GM10266 (cell line): ENCODE data around the gene CDC42BPA.

Source experiments
- DNase-seq: peaks from one replicate; pipeline ENCODE4 v3.0.0; 2012; ENCODE audit errors: extremely low spot score
- TF ChIP-seq, protein P1 (sequence below): IDR thresholded peaks from 2 replicates; pipeline ENCODE4 v1.5.1; 2012; ENCODE audit warnings: mild to moderate bottlenecking, low read depth; ENCODE audit not compliant: control insufficient read depth, insufficient read depth; ENCODE audit errors: missing control alignments

CDC42BPA gene

DNA sequence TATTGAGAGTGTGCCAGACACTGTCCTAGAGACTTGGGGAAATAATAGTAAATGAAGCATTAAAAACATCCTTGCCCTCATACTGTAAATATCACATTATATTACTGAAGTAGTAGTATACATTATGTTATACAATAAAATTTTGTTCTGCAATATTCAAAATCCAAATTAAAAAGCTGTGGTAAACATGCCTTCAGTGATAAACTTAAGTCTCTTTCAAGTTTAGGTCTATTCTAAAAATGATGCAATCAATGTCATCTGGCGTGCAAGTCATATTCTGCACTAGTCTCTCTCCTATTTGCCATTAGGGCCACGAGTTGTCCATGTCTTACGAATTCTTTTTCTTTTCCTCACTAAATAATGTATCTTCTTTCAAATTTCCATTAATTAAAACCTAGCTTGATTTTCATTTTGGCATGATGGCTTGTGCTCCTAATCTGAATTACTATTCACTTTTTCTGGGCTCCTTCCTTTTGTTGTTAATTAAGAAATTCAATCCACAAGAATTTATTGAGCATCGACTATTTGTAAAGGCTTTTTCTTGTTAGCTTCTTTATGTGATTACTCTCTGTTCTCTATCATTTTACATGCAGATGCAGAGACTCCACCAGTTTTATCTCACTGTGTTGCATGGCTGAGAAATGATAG is 247.5 kb downstream of the CDC42BPA start:
- TF ChIP-seq, protein P1, sequence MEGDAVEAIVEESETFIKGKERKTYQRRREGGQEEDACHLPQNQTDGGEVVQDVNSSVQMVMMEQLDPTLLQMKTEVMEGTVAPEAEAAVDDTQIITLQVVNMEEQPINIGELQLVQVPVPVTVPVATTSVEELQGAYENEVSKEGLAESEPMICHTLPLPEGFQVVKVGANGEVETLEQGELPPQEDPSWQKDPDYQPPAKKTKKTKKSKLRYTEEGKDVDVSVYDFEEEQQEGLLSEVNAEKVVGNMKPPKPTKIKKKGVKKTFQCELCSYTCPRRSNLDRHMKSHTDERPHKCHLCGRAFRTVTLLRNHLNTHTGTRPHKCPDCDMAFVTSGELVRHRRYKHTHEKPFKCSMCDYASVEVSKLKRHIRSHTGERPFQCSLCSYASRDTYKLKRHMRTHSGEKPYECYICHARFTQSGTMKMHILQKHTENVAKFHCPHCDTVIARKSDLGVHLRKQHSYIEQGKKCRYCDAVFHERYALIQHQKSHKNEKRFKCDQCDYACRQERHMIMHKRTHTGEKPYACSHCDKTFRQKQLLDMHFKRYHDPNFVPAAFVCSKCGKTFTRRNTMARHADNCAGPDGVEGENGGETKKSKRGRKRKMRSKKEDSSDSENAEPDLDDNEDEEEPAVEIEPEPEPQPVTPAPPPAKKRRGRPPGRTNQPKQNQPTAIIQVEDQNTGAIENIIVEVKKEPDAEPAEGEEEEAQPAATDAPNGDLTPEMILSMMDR = no peak
- DNase-seq = no peak

DNA sequence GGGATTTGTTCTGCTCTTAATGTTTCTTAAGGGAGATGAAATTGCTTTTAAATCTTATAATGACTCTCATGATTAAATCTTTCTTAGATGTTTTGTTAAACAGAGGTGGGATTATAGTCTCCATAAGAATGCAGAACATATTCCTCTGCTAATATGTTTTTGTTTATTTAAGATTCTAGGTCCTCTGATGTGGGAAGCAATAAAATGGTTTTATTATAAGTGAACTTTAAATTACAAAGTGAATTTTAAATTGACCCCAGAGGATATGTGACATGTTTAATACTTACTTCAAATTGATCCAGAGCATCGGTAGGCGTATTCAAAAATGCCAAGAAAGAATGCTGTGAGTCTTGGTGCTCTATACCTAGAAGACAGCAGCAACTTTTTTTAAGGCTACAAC is 248.8 kb downstream of the CDC42BPA start:
- TF ChIP-seq, protein P1 = no peak
- no peak for DNase-seq

DNA sequence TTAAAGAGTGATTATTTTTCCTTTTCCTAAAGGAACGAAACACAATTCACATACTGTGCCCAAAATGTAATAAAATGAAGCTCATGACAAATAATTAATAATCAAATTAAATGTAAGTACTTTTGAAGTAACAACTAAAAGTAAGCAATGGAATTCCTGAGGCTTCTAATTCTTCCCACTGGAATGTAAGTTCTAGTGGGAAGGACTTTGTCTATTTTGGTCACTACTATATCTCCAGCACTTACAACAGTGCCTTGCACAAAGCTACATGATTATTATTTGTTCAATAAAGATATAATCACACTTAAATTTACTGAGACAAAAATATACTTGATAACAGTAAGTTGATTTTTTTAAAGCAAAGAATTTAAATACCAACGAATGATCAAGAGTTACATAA is 249.4 kb downstream of the CDC42BPA start:
- no peak for DNase-seq
- TF ChIP-seq, protein P1 = no peak

DNA sequence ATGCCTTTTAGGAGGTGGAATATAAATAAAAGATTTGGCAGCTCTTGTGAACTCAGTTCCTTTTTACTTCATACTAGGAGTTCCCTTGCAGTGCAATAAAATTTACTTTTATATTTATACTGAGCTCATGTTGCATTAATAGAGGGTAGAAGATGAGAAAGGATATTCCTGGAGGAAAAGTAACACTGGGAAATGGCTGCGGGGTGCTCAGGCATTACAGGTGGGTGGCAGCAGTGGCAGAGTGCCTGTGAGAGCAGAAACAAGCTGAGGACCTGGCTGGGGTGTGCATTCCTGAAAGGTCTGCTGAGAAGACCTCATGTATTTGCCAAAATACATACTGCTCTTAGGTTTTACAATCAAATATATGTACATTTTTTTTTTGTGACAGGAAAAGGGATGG is 251.3 kb downstream of the CDC42BPA start:
- no peak for DNase-seq
- TF ChIP-seq, protein P1 = no peak

DNA sequence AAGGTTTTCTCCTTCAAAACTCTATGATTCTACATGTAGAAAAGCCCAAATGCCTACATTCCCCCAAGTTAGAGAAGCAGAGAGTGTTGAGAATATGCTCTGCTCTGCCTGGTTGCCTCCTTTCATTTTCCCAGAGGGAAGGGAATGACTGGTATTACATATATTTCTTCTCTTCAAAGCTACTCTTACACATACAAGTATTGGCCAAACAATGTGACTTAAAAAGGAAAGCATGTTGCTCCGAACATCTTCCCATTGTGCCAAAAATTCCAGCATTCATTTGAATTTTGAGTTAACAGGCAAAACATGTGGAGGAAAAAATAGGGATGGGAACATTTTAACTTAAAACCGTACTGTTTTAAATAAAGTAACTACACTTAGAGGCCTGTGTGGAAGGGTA is 253.0 kb downstream of the CDC42BPA start:
- TF ChIP-seq, protein P1 = no peak
- DNase-seq = no peak

DNA sequence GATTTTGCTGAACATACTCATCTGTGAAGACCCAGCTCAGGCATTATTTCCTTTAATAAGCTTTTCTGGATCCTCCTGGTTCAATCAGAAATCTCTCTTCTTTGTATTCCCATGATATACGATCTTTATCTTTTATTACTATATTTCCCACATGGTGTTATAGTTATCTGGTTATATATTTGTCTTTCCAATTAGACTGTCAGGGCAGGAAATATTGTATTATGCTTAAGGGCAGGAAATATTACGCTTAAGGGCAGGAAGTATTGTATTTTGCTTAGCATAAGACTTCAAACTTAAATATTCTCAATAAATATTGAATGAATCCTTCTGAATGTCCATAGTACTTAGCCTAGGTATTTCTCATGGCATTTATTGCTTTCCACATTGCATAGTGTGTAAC is 256.0 kb downstream of the CDC42BPA start:
- TF ChIP-seq, protein P1 = no peak
- no peak for DNase-seq

DNA sequence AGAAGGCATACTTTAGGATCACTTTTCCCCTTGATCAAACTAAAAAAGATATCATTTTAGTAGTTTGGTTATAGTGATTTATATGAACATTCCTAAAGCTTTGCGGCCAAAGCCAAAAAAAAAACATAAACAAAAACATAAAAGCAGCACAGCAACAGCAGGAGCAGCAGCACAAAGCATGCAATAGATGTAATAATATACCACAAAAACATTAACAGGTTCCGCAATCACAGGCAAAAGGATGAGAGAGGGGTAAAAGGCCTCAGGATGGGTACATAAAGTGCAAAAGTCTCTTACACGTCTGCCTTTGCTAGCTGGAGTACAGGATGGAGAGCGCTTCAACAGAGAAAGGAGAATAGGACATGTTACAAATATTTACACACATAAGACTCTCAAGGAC is 259.2 kb downstream of the CDC42BPA start:
- TF ChIP-seq, protein P1 = no peak
- no peak for DNase-seq
